Activated T-cell treated with anti-CD3 and anti-CD28 coated beads, Interleukin-2, amount 50 U/mL, for 4 hours (primary cell): ENCODE data around the gene SLC22A23. TPM values are rescaled to one million over a fixed set of nuclear protein-coding genes. Genes with fewer than 3 reads are reported as not detected.
A peak's percentile ranks its signal among the peaks of the same experiment; 100 is the strongest.
"Not testable (repeated sequence)": the region's sequence is repeated elsewhere in the genome, so short reads cannot be mapped to it uniquely, and the experiment has no call there.

Experiments used
- ATAC-seq, 2 donors: fragments of 200-7000 bp; cut with Tn5 transposase; one replicate each; pipeline ENCODE4 v1.10.0; 2021
- DNase-seq: peaks from one replicate; pipeline ENCODE4 v3.0.0-alpha.2; 2020
- H3K27me3 Mint-ChIP-seq: one replicate; pipeline ENCODE4 v1.8.0; 2021; ENCODE audit warnings: low read depth, mixed read lengths
- H3K36me3 Mint-ChIP-seq: one replicate; pipeline ENCODE4 v1.8.0; 2022; ENCODE audit warnings: mixed read lengths; ENCODE audit not compliant: insufficient read depth
- H3K4me1 Mint-ChIP-seq: one replicate; pipeline ENCODE4 v1.8.0; 2021; ENCODE audit warnings: low read depth, mixed read lengths
- H3K4me3 Mint-ChIP-seq: one replicate; pipeline ENCODE4 v1.8.0; 2021; ENCODE audit warnings: mild to moderate bottlenecking, moderate library complexity, mixed read lengths
- H3K9me3 Mint-ChIP-seq: one replicate; pipeline ENCODE4 v1.8.0; 2021; ENCODE audit warnings: mixed read lengths
- total RNA-seq, 3 donors: library from RNA; stranded (reverse); gene quantifications; one replicate each; pipeline ENCODE4 v1.2.1, GENCODE V29; 2021

Gene SLC22A23
- total RNA-seq, 3 donors from 2014 or later: 0.50 to 1.2 (median 0.54) TPM

DNA sequence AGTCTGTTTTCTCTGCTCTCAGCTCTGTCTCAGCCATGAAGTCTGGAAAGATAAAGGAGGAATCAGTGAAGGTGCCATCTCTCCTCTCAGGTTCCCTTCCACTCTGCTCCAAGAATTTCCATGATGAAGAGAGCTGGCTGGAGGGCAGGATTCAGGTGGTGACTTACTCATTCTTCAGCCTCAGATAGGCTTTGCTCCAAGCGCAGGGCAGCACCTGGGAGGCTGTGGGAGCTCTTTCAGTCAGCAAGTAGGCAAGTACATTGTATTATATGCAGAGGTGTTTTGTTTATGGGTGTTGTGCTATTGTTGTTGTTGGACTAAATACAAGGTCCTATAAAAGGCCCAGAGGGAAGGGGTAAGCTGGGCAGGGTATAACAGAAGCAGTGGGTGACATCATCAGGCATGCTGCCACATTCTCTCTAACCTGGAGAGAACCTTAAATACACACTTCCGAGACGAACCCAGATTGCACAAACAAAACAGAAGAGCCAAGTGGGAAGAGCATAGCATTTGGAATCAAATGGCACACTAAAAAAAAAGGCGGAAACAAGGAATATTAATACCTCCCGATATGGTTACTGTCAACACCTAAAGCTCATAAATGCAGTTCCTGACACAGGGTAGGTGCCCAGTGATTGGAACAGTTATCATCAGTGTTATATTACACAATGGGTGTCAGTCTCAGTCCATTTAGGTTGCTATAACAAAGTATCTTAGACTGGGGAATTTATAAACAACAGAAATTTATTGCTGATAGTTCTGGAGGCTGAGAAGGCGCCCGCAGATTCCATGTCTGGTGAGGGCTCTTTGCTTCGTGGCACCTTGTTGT is 212.6 kb downstream of the SLC22A23 start:
- no peaks in the 10 kb centered on the region for H3K36me3 Mint-ChIP-seq
- no peak overlapping the region for H3K4me3 Mint-ChIP-seq
- DNase-seq (no peak), ATAC-seq (no peak)
- H3K9me3 Mint-ChIP-seq: no peaks in the 10 kb centered on the region
- H3K27me3 Mint-ChIP-seq: peaks cover 50% of the 10 kb centered on the region
- no peaks in the 10 kb centered on the region for H3K4me1 Mint-ChIP-seq

DNA sequence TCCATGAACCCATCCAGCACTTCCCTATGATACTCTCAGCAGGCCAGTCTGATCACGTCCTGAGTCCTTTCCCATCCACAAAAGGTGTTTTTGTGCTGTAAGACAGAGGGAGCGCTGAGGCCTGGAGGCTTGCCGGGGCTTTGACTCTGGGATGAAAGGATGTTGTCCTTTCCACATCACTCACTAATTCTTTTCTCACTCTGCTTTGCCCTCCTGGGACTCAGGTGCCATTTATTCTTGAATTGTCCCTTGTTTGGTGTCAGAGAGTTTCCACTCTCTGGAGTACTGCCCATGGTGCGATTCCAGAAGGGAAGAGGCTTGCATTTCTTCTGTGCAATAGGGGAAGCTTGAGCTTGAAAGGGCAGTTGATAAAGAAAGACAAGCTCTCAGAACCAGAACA is 214.1 kb downstream of the SLC22A23 start:
- Mint-ChIP-seq H3K4me3 (no peak overlapping the region), H3K9me3 (no peaks in the 10 kb centered on the region), H3K36me3 (no peaks in the 10 kb centered on the region), H3K27me3 (peaks cover 52% of the 10 kb centered on the region), H3K4me1 (no peaks in the 10 kb centered on the region)
- no peak for DNase-seq
- ATAC-seq: no peak

GRCh38 chr6:3241745-3242144 is 215.1 kb downstream of the SLC22A23 start:
- not testable (repeated sequence) for ATAC-seq, DNase-seq, H3K4me1 Mint-ChIP-seq, H3K36me3 Mint-ChIP-seq, H3K9me3 Mint-ChIP-seq, H3K4me3 Mint-ChIP-seq
- peaks cover 49% of the 10 kb centered on the region for H3K27me3 Mint-ChIP-seq

- peaks cover 52% of the 10 kb centered on the region for H3K27me3 Mint-ChIP-seq
- DNase-seq: no peak
- ATAC-seq: no peak
- no peaks in the 10 kb centered on the region for H3K9me3 Mint-ChIP-seq
- no peaks in the 10 kb centered on the region for H3K4me1 Mint-ChIP-seq
- H3K36me3 Mint-ChIP-seq: no peaks in the 10 kb centered on the region
- H3K4me3 Mint-ChIP-seq: no peak overlapping the region
Observed at GRCh38 chr6:3240595-3240994, 216.3 kb downstream of the SLC22A23 start.

GRCh38 chr6:3239110-3239830 is 217.6 kb downstream of the SLC22A23 start:
- H3K4me1 Mint-ChIP-seq: no peaks in the 10 kb centered on the region
- ATAC-seq (no peak), DNase-seq (no peak)
- H3K9me3 Mint-ChIP-seq: no peaks in the 10 kb centered on the region
- H3K4me3 Mint-ChIP-seq: no peak overlapping the region
- H3K36me3 Mint-ChIP-seq: no peaks in the 10 kb centered on the region
- peaks cover 64% of the 10 kb centered on the region for H3K27me3 Mint-ChIP-seq

- DNase-seq: no peak
- no peak for ATAC-seq
- Mint-ChIP-seq H3K27me3 (peaks cover 68% of the 10 kb centered on the region), H3K4me3 (no peak overlapping the region), H3K9me3 (no peaks in the 10 kb centered on the region), H3K4me1 (no peaks in the 10 kb centered on the region), H3K36me3 (no peaks in the 10 kb centered on the region)
Observed at GRCh38 chr6:3237761-3238662, 218.8 kb downstream of the SLC22A23 start.

DNA sequence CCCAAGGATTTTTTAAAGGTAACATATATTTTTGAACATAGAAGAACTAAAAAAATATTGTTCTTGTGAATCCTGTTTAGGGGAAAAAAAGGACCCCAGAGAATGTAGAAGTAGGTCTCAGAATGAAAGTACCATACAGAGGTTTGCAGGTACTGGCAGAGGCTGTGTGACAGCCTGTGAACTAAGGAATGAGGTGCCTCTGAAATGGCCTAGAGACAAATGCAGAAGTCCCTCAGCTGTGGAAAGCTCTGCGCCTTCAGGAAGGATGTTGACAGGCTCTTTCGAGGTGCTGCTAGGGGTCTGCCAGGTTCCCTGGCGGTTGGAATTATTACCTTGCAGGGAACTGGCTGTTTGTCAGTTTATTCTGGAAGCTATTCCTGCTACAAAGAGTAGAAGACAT is 220.8 kb downstream of the SLC22A23 start:
- H3K36me3 Mint-ChIP-seq: no peaks in the 10 kb centered on the region
- DNase-seq (no peak), ATAC-seq (no peak)
- no peaks in the 10 kb centered on the region for H3K9me3 Mint-ChIP-seq
- peaks cover 9% of the 10 kb centered on the region for H3K4me1 Mint-ChIP-seq
- peaks cover 77% of the 10 kb centered on the region for H3K27me3 Mint-ChIP-seq
- no peak overlapping the region for H3K4me3 Mint-ChIP-seq

GRCh38 chr6:3235486-3235885 is 221.4 kb downstream of the SLC22A23 start:
- H3K27me3 Mint-ChIP-seq: peaks cover 82% of the 10 kb centered on the region

GRCh38 chr6:3233904-3234303 is 222.9 kb downstream of the SLC22A23 start:
- no peak overlapping the region for H3K4me3 Mint-ChIP-seq
- ATAC-seq (no peak), DNase-seq (no peak)
- no peaks in the 10 kb centered on the region for H3K36me3 Mint-ChIP-seq
- H3K27me3 Mint-ChIP-seq: peaks cover 88% of the 10 kb centered on the region
- H3K9me3 Mint-ChIP-seq: no peaks in the 10 kb centered on the region
- peaks cover 26% of the 10 kb centered on the region for H3K4me1 Mint-ChIP-seq

More at GRCh38 chr6:3235486-3235885, 221.4 kb downstream of the SLC22A23 start:
- Mint-ChIP-seq H3K4me3 (no peak overlapping the region), H3K4me1 (peaks cover 13% of the 10 kb centered on the region), H3K36me3 (no peaks in the 10 kb centered on the region), H3K9me3 (no peaks in the 10 kb centered on the region)
- ATAC-seq: no peak
- no peak for DNase-seq

- H3K27me3 Mint-ChIP-seq: peaks cover 86% of the 10 kb centered on the region
- H3K9me3 Mint-ChIP-seq: no peaks in the 10 kb centered on the region
- no peak for DNase-seq
Observed at GRCh38 chr6:3233321-3233720, 223.5 kb downstream of the SLC22A23 start.

DNA sequence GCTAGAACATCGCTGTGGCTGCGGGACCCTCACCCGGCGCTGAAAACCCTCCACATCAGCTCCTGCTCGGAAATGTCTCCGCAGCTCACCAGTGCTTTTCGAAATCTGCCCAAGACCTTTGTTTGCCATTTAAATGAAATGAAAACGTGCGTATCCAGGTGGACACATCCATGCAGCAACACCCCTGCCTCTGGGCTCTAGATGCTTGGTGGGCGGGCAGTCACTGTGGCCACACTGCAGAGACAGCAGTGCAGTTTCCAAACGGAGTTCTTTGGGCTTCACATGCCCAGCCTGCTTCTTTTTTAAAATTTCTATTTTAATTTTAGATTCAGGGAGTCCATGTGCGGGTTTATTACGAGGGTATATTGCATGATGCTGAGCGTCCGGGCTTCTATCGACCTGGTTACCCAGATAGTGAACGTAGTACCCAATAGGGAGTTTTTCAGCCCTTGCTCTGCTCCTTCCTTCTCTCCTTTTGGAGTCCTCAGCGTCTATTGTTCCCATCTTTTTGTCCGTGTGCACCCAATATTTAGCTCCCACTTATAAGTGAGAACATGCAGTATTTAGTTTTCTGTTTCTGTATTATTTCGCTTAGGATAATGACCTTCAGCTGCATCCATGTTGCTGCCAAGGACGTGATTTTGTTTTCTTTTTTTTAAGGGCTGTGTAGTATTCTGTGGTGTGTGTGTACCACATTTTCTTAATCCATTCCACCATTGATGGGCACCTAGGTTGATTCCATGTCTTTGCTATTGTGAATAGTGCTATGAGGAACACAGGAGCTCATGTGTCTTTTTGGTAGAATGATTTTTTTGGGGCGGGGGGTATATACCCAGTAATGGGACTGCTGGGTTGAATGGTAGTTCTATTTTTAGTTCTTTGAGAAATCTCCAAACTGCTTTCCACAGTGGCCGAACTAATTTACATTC is 224.6 kb downstream of the SLC22A23 start:
- DNase-seq (no peak), ATAC-seq (no peak)
- H3K36me3 Mint-ChIP-seq: no peaks in the 10 kb centered on the region
- peaks cover 84% of the 10 kb centered on the region for H3K27me3 Mint-ChIP-seq
- no peak overlapping the region for H3K4me3 Mint-ChIP-seq
- H3K4me1 Mint-ChIP-seq: peaks cover 35% of the 10 kb centered on the region
- no peaks in the 10 kb centered on the region for H3K9me3 Mint-ChIP-seq

More at GRCh38 chr6:3233321-3233720, 223.5 kb downstream of the SLC22A23 start:
- H3K36me3 Mint-ChIP-seq: no peaks in the 10 kb centered on the region
- no peak overlapping the region for H3K4me3 Mint-ChIP-seq
- no peak for ATAC-seq
- H3K4me1 Mint-ChIP-seq: peaks cover 30% of the 10 kb centered on the region

DNA sequence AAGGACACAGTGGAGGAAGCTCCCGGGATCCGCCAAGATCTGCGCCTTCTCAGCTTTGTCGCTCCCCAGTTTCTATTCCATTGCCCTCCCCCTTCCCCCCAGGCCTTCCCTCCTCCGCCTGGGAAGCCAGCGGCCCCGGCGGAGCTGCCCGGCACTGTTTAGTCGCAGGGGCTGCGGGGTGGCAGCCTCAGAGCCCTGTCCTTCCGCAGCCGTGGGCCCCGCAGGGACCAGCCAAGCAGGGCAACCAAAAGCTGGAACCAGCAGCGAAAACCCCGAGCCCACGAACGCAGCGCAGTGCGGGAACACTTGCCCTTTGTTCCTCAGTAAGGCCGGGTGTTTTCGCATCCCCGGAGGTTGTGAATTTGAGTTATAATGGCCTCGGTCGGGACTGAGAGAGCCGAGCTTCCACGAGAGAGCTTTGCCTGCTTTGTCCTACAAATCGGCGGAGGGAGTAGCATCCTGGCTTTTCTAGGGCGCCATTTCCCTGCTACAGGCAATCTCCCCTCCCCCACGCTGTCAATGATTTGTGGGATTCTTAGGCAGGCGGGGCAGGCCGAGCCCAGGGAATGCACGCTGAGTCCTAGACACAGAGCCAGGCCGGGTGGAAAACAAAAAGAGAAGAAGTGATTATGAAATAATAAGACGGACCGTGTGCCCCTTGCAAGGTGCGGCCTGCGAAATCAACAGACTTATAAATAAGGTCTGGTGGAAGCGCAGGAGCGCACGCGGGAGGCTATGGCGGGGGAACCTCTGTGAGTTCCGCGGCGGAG is 225.4 kb downstream of the SLC22A23 start:
- Mint-ChIP-seq H3K4me3 (peak overlapping the region; percentile 65), H3K27me3 (peaks cover 88% of the 10 kb centered on the region), H3K4me1 (peaks cover 38% of the 10 kb centered on the region), H3K9me3 (no peaks in the 10 kb centered on the region), H3K36me3 (no peaks in the 10 kb centered on the region)
- DNase-seq (no peak), ATAC-seq (no peak)

DNA sequence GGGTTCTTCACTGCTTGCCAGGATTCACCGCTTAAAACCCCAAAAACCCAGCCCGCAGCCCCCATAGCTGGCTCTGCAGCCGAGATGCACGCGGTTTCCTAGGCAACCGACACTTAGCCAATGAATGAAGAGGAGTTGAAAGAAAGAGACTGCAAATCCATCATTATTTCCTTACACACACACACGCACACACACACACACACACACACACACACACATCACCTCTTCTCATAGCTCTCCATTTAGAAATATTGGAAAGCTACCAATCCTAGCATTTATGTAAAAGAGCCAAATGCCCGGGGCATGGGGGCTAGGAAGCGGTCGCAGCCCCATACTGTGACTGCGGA is 226.0 kb downstream of the SLC22A23 start:
- ATAC-seq (no peak), DNase-seq (no peak)
- H3K4me3 Mint-ChIP-seq: peak overlapping the region; percentile 35
- peaks cover 38% of the 10 kb centered on the region for H3K4me1 Mint-ChIP-seq
- no peaks in the 10 kb centered on the region for H3K9me3 Mint-ChIP-seq
- H3K27me3 Mint-ChIP-seq: peaks cover 89% of the 10 kb centered on the region
- H3K36me3 Mint-ChIP-seq: no peaks in the 10 kb centered on the region
